HEK293 (cell line): Measurements from ENCODE around the gene PDE4D.

Source experiments
- CTCF ChIA-PET: fragments of 350-600 bp; formaldehyde crosslinking; extraction: SDS; loops from one replicate; lab custom pipeline; 2021; ENCODE audit warnings: antibody characterized with exemption; lab: Yijun Ruan, JAX
- POLR2A ChIA-PET: fragments of 300-600 bp; formaldehyde crosslinking; extraction: SDS; loops from one replicate; lab custom pipeline; 2020; ENCODE audit warnings: antibody characterized with exemption, inconsistent platforms; lab: Yijun Ruan, JAX
- H3K27ac ChIP-seq: fragments of 200-500 bp; sonication (Bioruptor generic); 2 replicates; pipeline ENCODE4 v1.5.1; 2014; ENCODE audit warnings: low read depth, low read length, control low read depth, inconsistent platforms; ENCODE audit errors: extremely low read depth
- H3K36me3 ChIP-seq, 2 experiments: fragments of 200-500 bp in 1 of 2; sonication (Bioruptor generic) in 1 of 2; 1 replicate in 1 of 2; 2 replicates in 1 of 2; pipeline ENCODE4 v1.5.1; 2014 to 2017; ENCODE audit warnings: inconsistent platforms in 2 of 2, low read length in 2 of 2; ENCODE audit not compliant: control insufficient read depth in 2 of 2, insufficient read depth in 1 of 2
- H3K4me1 ChIP-seq: fragments of 200-500 bp; sonication (Bioruptor generic); 2 replicates; pipeline ENCODE4 v1.5.1; 2014; ENCODE audit warnings: mild to moderate bottlenecking, low read length, inconsistent platforms; ENCODE audit not compliant: control insufficient read depth, insufficient read depth
- H3K4me3 ChIP-seq: 2 replicates; pipeline ENCODE4 v1.5.1; 2011; ENCODE audit warnings: low read depth, mild to moderate bottlenecking, control low read depth, low read length, moderate library complexity
- H3K9me3 ChIP-seq: fragments of 200-500 bp; sonication (Bioruptor generic); 2 replicates; pipeline ENCODE4 v1.5.1; 2014; ENCODE audit warnings: low read depth, low read length, inconsistent platforms; ENCODE audit not compliant: control insufficient read depth, insufficient read depth
- AEBP2 ChIP-seq: fragments of 450-650 bp; formaldehyde crosslinking; IDR thresholded peaks from 2 replicates; pipeline ENCODE4 v1.5.1; 2016; ENCODE audit warnings: missing biosample characterization, missing genetic modification characterization, borderline replicate concordance
- BCL11B ChIP-seq: fragments of 450-650 bp; formaldehyde crosslinking; IDR thresholded peaks from 2 replicates; pipeline ENCODE4 v1.5.1; 2016; ENCODE audit warnings: low read depth, missing biosample characterization, missing genetic modification characterization
- PBX3 ChIP-seq: sonication (generic); formaldehyde crosslinking; IDR thresholded peaks from 2 replicates; pipeline ENCODE4 v1.8.1; 2022; ENCODE audit warnings: mild to moderate bottlenecking, moderate library complexity, missing genetic modification reagents
- TSHZ1 ChIP-seq: fragments of 450-650 bp; formaldehyde crosslinking; IDR thresholded peaks from 2 replicates; pipeline ENCODE4 v1.5.1; 2016; ENCODE audit warnings: missing biosample characterization, missing genetic modification characterization, borderline replicate concordance
- YY2 ChIP-seq: fragments of 450-650 bp; formaldehyde crosslinking; IDR thresholded peaks from 2 replicates; pipeline ENCODE4 v1.5.1; 2016; ENCODE audit warnings: missing biosample characterization, missing genetic modification characterization
- ZBTB17 ChIP-seq: fragments of 450-650 bp; formaldehyde crosslinking; IDR thresholded peaks from 2 replicates; pipeline ENCODE4 v1.5.1; 2016; ENCODE audit warnings: missing biosample characterization, missing genetic modification characterization
- ZBTB7A ChIP-seq: fragments of 450-650 bp; formaldehyde crosslinking; IDR thresholded peaks from 2 replicates; pipeline ENCODE4 v1.5.1; 2016; ENCODE audit warnings: low read depth, missing biosample characterization, missing genetic modification characterization
- ZBTB8A ChIP-seq: fragments of 450-650 bp; formaldehyde crosslinking; IDR thresholded peaks from 2 replicates; pipeline ENCODE4 v1.5.1; 2016; ENCODE audit warnings: missing biosample characterization, missing genetic modification characterization
- ZNF114 ChIP-seq: fragments of 450-650 bp; formaldehyde crosslinking; IDR thresholded peaks from 2 replicates; pipeline ENCODE4 v1.5.0; 2017; ENCODE audit warnings: missing biosample characterization, missing genetic modification characterization
- ZNF133 ChIP-seq: fragments of 450-650 bp; formaldehyde crosslinking; IDR thresholded peaks from 2 replicates; pipeline ENCODE4 v1.5.1; 2016; ENCODE audit warnings: missing biosample characterization, missing genetic modification characterization
- ZNF266 ChIP-seq: fragments of 450-650 bp; formaldehyde crosslinking; IDR thresholded peaks from 2 replicates; pipeline ENCODE4 v1.5.1; 2016; ENCODE audit warnings: missing biosample characterization, missing genetic modification characterization, low read depth
- ZNF335 ChIP-seq: fragments of 450-650 bp; formaldehyde crosslinking; conservative IDR thresholded peaks from 2 replicates; pipeline ENCODE4 v1.5.1; 2016; ENCODE audit warnings: missing biosample characterization, missing genetic modification characterization
- ZNF350 ChIP-seq: fragments of 450-650 bp; formaldehyde crosslinking; IDR thresholded peaks from 2 replicates; pipeline ENCODE4 v1.5.0; 2017; ENCODE audit warnings: missing biosample characterization, mild to moderate bottlenecking, missing genetic modification characterization
- ZNF433 ChIP-seq: fragments of 450-650 bp; formaldehyde crosslinking; IDR thresholded peaks from 2 replicates; pipeline ENCODE4 v1.5.1; 2016; ENCODE audit warnings: missing biosample characterization, missing genetic modification characterization, low read depth
- ZNF654 ChIP-seq: fragments of 450-650 bp; formaldehyde crosslinking; IDR thresholded peaks from 2 replicates; pipeline ENCODE4 v1.5.1; 2016; ENCODE audit warnings: low read depth, missing biosample characterization, missing genetic modification characterization
- ZNF664 ChIP-seq: fragments of 450-650 bp; formaldehyde crosslinking; IDR thresholded peaks from 2 replicates; pipeline ENCODE4 v1.5.1; 2016; ENCODE audit warnings: missing biosample characterization, missing genetic modification characterization
- ZNF768 ChIP-seq: fragments of 450-650 bp; formaldehyde crosslinking; IDR thresholded peaks from 2 replicates; pipeline ENCODE4 v1.5.1; 2018; ENCODE audit warnings: missing biosample characterization, mild to moderate bottlenecking, missing genetic modification characterization
- ZNF777 ChIP-seq: fragments of 450-650 bp; formaldehyde crosslinking; IDR thresholded peaks from 2 replicates; pipeline ENCODE4 v1.5.1; 2017; ENCODE audit warnings: missing biosample characterization, missing genetic modification characterization, borderline replicate concordance
- ZSCAN5A ChIP-seq: fragments of 450-650 bp; formaldehyde crosslinking; IDR thresholded peaks from 2 replicates; pipeline ENCODE4 v1.5.1; 2016; ENCODE audit warnings: missing biosample characterization, missing genetic modification characterization

The PDE4D gene

GRCh38 chr5:59198832-59199231 lies 694.7 kb downstream of the PDE4D start:
- ChIA-PET CTCF (interaction anchor here (0.6 kb wide), 1 partner anchor 472 kb away, joined by 3 read pairs; no protein-coding TSS in a partner anchor), POLR2A (no interaction called here)
- Histone ChIP-seq H3K27ac (no peak overlapping the region), H3K4me1 (no peaks in the 10 kb centered on the region), H3K4me3 (no peak overlapping the region), H3K36me3 (no peaks in the 10 kb centered on the region), H3K9me3 (no peaks in the 10 kb centered on the region)
- TF ChIP-seq PBX3 (CRISPR knock-in tag) = no peak
- TF ChIP-seq ZNF335 (tag by site-specific recombination) = no peak
- TF ChIP-seq ZNF777 = no peak
- TF ChIP-seq ZNF433 = no peak
- no peak for TF ChIP-seq ZNF114 (tag by site-specific recombination)
- TF ChIP-seq ZNF133 = no peak
- TF ChIP-seq ZBTB17 (tag by site-specific recombination) = no peak
- no peak for TF ChIP-seq TSHZ1
- no peak for TF ChIP-seq ZBTB8A (tag by site-specific recombination)
- no peak for TF ChIP-seq ZNF654
- TF ChIP-seq ZBTB7A (tag by site-specific recombination) = no peak
- TF ChIP-seq ZNF664 = no peak

- ChIA-PET CTCF (no interaction called here), POLR2A (no interaction called here)
- Histone ChIP-seq H3K4me1 (no peaks in the 10 kb centered on the region), H3K36me3 (no peaks in the 10 kb centered on the region), H3K4me3 (no peak overlapping the region), H3K9me3 (no peaks in the 10 kb centered on the region), H3K27ac (no peak overlapping the region)
- no peak for TF ChIP-seq ZNF266 (tag by site-specific recombination)
- TF ChIP-seq ZBTB8A (tag by site-specific recombination) = no peak
- no peak for TF ChIP-seq ZSCAN5A (tag by site-specific recombination)
- TF ChIP-seq ZNF768 (tag by site-specific recombination) = no peak
- TF ChIP-seq ZNF350 (tag by site-specific recombination) = no peak
- no peak for TF ChIP-seq AEBP2 (tag by site-specific recombination)
- TF ChIP-seq YY2 (tag by site-specific recombination) = no peak
- no peak for TF ChIP-seq BCL11B (tag by site-specific recombination)
Observed at GRCh38 chr5:59198365-59198764, 695.2 kb downstream of the PDE4D start.
